Parathyroid adenoma (tissue), 2 donors: Measurements from ENCODE around the gene PBX1.

Experiments used
- H2AFZ ChIP-seq: fragments of 300-600 bp; sonication (generic); one replicate; pipeline ENCODE4 v1.7.0; 2017; ENCODE audit warnings: antibody characterized with exemption, mild to moderate bottlenecking
- H3K27ac ChIP-seq: fragments of 300-600 bp; sonication (generic); one replicate; pipeline ENCODE4 v1.7.0; 2017
- H3K27me3 ChIP-seq: fragments of 300-600 bp; sonication (generic); one replicate; pipeline ENCODE4 v1.7.0; 2017; ENCODE audit warnings: low read length; ENCODE audit not compliant: control insufficient read depth, insufficient read depth
- H3K36me3 ChIP-seq: fragments of 300-600 bp; sonication (generic); one replicate; pipeline ENCODE4 v1.7.0; 2017; ENCODE audit warnings: low read length; ENCODE audit not compliant: control insufficient read depth, insufficient read depth
- H3K4me1 ChIP-seq: fragments of 300-600 bp; sonication (generic); one replicate; pipeline ENCODE4 v1.7.0; 2017; ENCODE audit warnings: control low read depth
- H3K4me2 ChIP-seq: fragments of 300-600 bp; sonication (generic); one replicate; pipeline ENCODE4 v1.7.0; 2017; ENCODE audit warnings: low read length
- H3K4me3 ChIP-seq: fragments of 300-600 bp; sonication (generic); one replicate; pipeline ENCODE4 v1.7.0; 2017; ENCODE audit warnings: low read depth, low read length
- H3K79me2 ChIP-seq: fragments of 300-600 bp; sonication (generic); one replicate; pipeline ENCODE4 v1.7.0; 2017; ENCODE audit warnings: control low read depth
- H3K9ac ChIP-seq: fragments of 300-600 bp; sonication (generic); one replicate; pipeline ENCODE4 v1.7.0; 2017; ENCODE audit warnings: mild to moderate bottlenecking
- H3K9me3 ChIP-seq: fragments of 300-600 bp; sonication (generic); one replicate; pipeline ENCODE4 v1.7.0; 2017; ENCODE audit warnings: low read length; ENCODE audit not compliant: control insufficient read depth
- TF ChIP-seq, protein P1 (sequence below): fragments of 300-600 bp; sonication (generic); IDR thresholded peaks from one replicate; pipeline ENCODE4 v1.7.0; 2017; ENCODE audit warnings: antibody characterized with exemption, mild to moderate bottlenecking
- donor health status: primary hyperparathyroidism.

PBX1 gene

DNA sequence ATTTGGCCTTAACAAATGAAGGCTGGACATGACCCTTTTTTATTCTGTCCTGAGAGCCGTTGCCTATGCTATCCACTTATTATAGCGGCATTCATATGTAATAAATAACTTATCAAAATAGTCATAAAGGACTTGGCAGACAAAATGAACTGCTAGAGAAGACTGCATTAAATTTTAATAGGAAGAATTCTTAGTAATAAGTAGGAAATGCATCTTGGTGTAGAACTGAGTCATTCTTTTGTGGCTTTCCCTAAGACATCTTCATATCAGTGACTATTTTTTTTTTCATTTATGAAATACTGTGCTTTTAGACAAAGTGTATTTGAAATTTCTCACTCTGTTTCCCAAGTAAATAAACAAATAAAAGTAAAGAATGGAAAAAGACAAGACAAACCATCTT, 45.6 kb downstream of the PBX1 start:
- Histone ChIP-seq H3K4me1 (peaks cover 7% of the 10 kb centered on the region), H2AFZ (no peak overlapping the region), H3K27ac (no peak overlapping the region), H3K4me2 (no peak overlapping the region), H3K9me3 (no peaks in the 10 kb centered on the region), H3K4me3 (no peak overlapping the region), H3K36me3 (no peaks in the 10 kb centered on the region), H3K9ac (no peak overlapping the region), H3K79me2 (no peaks in the 10 kb centered on the region), H3K27me3 (no peaks in the 10 kb centered on the region)
- TF ChIP-seq, protein P1, sequence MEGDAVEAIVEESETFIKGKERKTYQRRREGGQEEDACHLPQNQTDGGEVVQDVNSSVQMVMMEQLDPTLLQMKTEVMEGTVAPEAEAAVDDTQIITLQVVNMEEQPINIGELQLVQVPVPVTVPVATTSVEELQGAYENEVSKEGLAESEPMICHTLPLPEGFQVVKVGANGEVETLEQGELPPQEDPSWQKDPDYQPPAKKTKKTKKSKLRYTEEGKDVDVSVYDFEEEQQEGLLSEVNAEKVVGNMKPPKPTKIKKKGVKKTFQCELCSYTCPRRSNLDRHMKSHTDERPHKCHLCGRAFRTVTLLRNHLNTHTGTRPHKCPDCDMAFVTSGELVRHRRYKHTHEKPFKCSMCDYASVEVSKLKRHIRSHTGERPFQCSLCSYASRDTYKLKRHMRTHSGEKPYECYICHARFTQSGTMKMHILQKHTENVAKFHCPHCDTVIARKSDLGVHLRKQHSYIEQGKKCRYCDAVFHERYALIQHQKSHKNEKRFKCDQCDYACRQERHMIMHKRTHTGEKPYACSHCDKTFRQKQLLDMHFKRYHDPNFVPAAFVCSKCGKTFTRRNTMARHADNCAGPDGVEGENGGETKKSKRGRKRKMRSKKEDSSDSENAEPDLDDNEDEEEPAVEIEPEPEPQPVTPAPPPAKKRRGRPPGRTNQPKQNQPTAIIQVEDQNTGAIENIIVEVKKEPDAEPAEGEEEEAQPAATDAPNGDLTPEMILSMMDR, result no peak

DNA sequence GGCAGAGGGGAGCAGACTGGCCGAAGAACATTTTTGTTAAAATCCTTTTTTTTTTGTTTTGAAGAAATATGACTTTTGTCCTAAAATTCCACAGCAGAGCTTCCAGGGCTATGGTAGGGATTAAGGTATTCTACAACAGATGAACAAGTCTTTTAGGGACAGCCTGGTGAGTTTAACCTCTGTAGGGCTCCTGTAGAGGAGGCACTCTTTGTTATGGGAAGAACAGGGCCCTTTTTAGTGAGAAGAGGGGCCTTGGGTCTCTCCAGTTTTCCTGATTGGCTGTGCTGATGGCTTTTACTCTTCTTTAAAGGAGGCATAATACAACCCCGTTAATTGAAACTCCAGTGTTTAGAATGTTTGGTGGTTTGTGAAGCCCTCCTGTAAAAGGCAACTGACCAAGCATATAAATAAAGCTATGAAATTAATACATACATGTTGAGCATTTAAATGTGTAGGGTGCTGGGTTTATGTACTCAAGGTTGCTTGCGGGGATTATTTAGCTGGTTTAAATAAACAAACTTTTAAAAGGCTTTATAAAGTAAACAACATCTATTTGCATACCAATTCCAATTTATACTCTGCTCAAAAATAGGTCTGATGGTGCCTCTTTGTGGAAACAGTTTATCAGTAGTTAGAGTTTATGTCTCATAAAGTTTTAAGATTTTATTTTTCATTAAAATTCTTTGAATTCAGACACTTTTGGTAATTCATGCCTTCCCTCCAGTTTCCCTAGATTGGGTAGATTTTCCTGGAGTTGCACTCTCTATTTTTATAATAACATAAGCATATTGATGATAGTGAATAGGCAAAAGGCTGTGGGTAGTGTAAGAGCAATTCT, 46.5 kb downstream of the PBX1 start:
- H2AFZ ChIP-seq, result no peak overlapping the region
- no peak overlapping the region for H3K9ac ChIP-seq
- peaks cover 7% of the 10 kb centered on the region for H3K4me1 ChIP-seq
- H3K27me3 ChIP-seq, result no peaks in the 10 kb centered on the region
- TF ChIP-seq, protein P1, result no peak
- H3K27ac ChIP-seq, result no peak overlapping the region
- H3K9me3 ChIP-seq, result no peaks in the 10 kb centered on the region
- no peaks in the 10 kb centered on the region for H3K36me3 ChIP-seq
- no peak overlapping the region for H3K4me2 ChIP-seq
- H3K4me3 ChIP-seq, result no peak overlapping the region
- no peaks in the 10 kb centered on the region for H3K79me2 ChIP-seq

DNA sequence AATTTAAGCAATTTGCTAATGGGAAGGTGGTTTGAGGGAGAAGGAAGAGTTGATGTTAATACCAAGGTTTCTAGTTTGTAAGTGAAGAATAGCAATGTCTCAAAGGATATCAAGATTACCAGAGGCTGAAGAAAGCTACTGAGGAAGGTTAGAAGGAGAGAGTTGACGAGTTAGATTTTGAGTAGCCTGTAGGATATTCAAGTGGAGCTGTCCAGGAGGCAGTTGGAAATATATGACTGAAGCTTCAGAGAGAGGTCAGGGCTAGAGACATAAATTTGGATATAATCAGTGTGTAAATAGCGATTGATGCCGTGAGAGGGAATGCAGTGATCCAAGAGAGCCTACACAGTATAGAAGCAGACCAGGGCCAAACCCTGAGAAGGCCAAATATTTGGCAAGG, 48.4 kb downstream of the PBX1 start:
- Histone ChIP-seq H3K9me3 (no peaks in the 10 kb centered on the region), H3K4me3 (no peak overlapping the region), H3K9ac (no peak overlapping the region), H3K27ac (no peak overlapping the region), H3K4me2 (no peak overlapping the region), H3K4me1 (peaks cover 8% of the 10 kb centered on the region), H3K27me3 (no peaks in the 10 kb centered on the region), H3K79me2 (no peaks in the 10 kb centered on the region), H3K36me3 (no peaks in the 10 kb centered on the region), H2AFZ (no peak overlapping the region)
- TF ChIP-seq, protein P1, result no peak

DNA sequence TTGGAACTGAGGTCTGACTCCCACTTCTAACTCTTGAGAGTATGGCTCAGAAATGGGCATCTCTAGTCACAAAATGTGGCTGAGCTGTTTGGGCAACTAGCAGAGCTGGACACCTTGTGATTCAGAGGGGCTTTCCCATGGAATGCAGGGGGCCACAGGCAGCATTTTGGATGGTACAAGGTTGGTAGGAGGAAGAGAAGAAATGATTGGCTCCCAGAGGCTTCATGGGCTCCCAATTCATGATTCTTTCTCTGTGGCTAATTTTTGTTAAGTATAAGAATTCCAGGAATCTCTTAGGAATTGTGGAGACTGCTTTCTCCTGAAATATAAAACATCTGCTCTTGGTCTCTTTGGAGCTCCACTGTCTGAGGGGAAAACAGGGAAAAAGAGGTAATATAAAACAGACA, 49.7 kb downstream of the PBX1 start:
- H3K4me2 ChIP-seq, result no peak overlapping the region
- H3K9me3 ChIP-seq, result no peaks in the 10 kb centered on the region
- no peak overlapping the region for H3K4me3 ChIP-seq
- peaks cover 17% of the 10 kb centered on the region for H3K4me1 ChIP-seq
- no peak overlapping the region for H2AFZ ChIP-seq
- no peaks in the 10 kb centered on the region for H3K36me3 ChIP-seq
- no peak overlapping the region for H3K9ac ChIP-seq
- TF ChIP-seq, protein P1, result no peak
- no peak overlapping the region for H3K27ac ChIP-seq
- peaks cover 6% of the 10 kb centered on the region for H3K79me2 ChIP-seq
- H3K27me3 ChIP-seq, result no peaks in the 10 kb centered on the region

DNA sequence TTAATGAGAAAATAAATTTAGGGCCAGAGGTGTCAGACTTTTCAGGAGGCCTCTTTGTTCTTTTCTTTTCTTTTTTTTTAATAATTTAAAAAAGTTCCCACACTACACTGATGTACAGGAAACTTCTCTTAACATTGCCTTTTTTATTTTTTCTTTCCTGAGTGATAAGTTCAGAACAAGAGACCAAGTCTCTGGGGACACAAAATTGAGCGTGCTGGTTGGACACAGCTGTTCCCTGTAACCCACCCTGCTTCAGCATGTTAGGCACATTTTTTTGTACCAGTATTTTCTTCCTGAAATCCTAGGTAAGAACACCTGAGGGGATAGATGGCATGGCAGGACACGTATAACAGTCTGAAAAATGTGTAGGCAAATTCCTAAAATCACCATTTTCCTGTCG, 50.1 kb downstream of the PBX1 start:
- Histone ChIP-seq H3K9me3 (no peaks in the 10 kb centered on the region), H3K4me3 (no peak overlapping the region), H3K4me2 (no peak overlapping the region), H3K9ac (no peak overlapping the region), H3K27me3 (no peaks in the 10 kb centered on the region), H3K36me3 (no peaks in the 10 kb centered on the region), H2AFZ (no peak overlapping the region), H3K79me2 (peaks cover 6% of the 10 kb centered on the region), H3K4me1 (peaks cover 20% of the 10 kb centered on the region), H3K27ac (no peak overlapping the region)
- TF ChIP-seq, protein P1, result no peak
